HG03439 (cell line): Measurements from ENCODE around the gene SSUH2.
"Not testable (repeated sequence)": the region's sequence is repeated elsewhere in the genome, so short reads cannot be mapped to it uniquely, and the experiment has no call there.

ENCODE experiments used
- ATAC-seq: cut with Tn5 transposase; IDR thresholded peaks from one replicate; pipeline ENCODE4 v1.9.1; 2021; ENCODE audit warnings: mild to moderate bottlenecking, moderate library complexity; ENCODE audit not compliant: unreplicated experiment

The SSUH2 gene

GRCh38 chr3:8659242-8659641 is 14.6 kb upstream of the SSUH2 start:
- ATAC-seq: no peak

DNA sequence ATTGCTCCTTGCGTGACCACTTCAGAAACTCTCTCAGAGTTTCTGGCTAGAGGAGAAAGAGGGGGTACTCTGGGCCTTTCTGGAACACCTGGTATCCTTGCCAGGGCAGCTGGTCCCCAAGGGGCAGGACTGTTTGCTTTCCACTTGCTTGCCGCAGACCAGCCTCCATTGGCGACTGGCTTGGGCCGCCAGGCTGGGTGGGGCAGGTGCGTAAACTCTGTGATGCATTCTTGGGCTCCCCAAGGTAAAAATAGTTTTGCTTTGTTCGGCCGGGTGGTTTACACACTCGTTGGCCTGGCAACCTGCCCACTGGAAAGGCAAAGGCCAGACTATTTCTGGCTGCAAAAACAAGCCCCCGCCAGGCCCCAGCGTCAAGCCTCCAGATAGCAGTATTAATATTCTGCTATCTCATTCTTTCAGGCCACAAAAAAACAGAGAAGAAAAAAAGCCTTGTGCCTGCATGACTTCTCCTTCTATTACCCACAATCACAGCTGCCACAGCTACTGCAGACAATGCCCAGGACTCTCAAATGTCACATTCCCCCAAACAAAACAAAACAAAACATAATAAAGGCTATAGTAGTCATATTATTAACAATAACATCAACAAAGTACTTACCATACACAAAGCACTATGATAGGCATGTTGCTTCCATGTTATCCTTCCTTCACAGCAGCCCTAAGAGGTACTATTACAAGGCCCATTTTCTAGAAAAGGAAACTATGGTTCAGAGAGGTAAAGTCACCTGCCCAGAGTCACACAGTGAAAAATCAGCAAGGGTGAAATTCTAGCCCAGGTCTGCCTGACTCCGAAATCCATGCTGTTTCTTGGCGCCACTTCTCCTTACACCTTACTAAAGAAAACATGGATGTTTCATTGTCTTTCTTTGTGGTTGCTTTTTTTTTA is 14.0 kb upstream of the SSUH2 start:
- ATAC-seq: peak; percentile 85

- ATAC-seq: peak; percentile 39
These were observed 13.3 kb upstream of the SSUH2 start for GRCh38 chr3:8657804-8658305.

GRCh38 chr3:8656240-8656639 is 11.6 kb upstream of the SSUH2 start:
- ATAC-seq: no peak

- ATAC-seq: no peak
These were observed 10.8 kb upstream of the SSUH2 start for GRCh38 chr3:8655387-8655835.

GRCh38 chr3:8654572-8655329 is 10.2 kb upstream of the SSUH2 start:
- not testable (repeated sequence) for ATAC-seq

DNA sequence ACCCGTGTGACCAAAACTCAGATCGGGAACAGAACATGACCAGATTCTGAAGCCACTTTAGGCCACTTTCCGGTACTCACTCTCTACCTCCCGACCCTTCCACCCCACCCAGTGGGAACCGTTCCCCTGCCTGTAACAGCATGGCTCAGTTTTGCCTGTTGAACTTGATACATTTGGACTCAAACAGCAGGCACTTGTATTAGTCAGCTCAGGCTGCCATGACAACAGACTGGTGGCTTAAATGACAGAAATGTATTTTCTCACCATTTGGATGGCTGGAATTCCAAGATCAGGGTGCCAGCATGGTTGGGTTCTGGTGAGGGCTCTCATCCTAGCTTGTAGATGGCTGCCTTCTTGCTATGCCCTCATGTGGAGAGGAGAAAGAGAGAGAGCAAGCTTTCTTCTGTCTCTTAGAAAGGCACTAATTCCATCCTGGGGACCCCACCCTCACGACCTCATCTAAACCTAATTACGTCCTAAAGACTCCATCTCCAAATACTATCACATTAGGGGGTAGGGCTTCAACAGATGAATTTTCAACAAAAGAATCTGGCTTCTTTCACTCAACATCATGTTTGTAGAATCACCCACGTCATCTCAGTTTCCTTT is 9.3 kb upstream of the SSUH2 start:
- ATAC-seq: no peak

DNA sequence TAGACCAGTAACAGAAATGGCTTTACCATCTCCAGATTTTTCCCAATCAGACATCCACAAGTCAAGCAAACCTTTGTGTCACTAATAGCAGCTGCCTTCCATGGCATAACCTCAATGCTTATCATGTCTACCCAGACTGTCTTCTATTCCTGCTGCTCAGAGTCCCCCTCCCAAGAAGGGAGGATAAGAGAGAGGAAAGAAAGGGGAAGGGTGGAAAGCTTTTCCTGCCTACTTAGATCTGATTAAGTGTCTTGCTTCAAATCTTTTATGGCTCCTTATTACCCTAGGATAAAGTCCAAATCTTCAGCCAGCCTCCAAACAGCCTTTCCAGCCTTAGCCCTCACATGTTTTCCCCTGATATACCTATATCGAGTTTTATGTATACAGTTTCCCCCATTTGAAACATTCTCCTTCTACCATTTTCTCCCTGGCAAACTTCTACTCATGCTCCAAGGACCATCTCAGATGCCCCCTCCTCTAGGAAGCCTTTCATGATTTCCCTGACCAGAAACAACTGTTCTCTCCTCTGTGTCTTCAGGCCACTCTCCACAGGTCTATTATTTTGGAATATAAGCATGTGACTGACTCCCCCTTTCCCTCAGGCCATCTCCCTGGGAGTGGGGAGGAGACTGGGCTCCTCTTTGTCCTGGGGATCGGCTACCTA is 7.9 kb upstream of the SSUH2 start:
- ATAC-seq: no peak

- ATAC-seq: no peak
These were observed 7.1 kb upstream of the SSUH2 start for GRCh38 chr3:8651418-8652323.

GRCh38 chr3:8650583-8651416 is 6.2 kb upstream of the SSUH2 start:
- no peak for ATAC-seq

DNA sequence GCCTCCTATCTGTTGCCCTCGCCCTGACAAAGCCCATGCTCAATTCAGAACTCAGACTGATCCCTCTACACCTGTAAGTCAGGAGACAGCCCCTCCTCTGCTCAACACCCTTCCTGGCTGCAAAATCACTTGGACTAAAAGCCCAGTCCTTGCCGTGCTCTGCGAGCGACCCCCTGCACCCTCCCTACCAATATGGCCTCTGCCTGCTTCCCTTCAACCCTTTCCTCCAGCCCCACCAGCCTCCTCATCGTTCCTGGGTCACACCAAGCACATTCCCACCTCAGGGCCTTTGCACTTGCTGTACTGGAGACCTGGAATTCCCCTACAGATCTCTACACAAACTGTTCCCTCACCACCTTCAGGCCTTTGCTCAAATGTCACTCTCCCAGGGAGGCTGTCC is 5.2 kb upstream of the SSUH2 start:
- no peak for ATAC-seq

DNA sequence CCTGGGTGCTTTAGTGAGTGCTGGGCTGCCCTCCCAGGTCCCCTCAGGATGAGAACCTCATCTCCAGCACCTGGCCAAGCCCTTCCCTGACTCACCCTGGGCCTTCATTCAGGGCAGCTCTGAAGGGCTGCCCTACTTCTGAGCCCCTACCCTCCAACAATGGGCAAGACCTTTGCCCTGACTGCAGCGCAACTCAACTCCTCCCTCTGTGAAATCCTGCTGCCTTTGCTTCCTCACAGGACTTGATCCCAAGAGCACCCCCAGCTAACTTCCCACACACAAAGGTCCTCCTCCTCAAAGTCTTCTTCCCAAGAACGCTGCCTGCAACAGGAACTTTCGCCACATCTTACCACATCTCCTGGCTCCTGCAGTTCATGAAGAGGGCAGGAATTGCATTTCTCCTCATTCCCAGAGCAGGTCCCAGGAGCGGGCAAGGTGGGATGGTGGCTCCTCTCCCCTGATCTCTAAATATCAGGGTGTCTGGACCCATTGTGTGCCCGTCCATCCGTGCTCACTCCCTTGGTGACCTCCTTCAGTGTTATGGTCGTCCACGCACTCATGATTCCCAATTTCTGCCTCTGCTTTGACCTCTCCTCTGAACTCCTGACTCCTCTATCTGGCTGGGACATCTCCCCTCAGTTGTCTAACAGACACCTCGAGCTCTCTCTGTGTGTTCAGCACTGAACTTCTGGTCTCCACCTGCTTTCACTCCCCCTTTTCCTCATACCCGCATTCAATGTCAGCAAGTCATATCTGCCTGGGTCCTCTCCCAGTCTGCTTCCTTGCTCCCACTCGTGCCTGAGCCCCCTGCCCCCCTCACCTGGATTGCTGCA is 4.5 kb upstream of the SSUH2 start:
- no peak for ATAC-seq

DNA sequence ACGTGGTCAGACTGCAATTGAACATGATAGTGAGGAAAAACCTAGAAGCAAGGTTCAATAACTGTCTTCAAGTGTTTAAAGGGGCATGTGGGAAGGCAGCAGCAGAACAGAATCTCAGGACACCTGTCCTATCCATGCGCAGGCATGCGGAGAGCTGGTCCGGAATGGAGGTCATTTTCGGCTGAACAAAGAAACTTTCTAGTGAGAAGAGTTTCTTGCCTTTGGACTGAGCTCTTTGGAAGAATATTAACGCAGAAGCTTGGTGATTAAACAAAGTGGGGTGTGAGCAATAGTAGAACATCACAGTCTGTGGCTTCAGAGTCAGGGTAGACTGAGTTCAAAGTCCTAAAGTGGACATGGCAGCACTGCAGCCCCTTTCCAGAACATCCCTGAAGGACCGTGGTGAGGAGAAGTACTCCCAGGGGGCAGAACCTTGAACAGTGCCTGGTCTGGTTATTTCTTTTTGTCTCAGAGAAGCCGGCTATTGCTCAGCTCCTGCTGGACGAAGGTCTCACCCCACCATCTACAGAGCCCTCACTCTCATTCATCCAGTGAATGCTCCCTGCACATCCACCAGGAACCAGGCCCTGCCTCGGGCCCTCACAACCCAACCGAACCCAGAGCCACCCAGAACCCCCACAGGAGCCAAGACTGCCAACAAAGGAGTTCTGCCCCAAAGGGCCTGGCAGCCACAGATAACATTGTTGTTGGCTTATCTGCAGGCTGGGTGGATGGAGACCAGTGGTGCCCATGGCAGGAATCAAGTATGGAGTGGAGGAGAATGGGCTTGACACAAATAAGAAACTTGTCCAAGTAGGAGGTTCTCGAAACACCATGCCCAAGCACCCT is 2.8 kb upstream of the SSUH2 start:
- ATAC-seq: no peak

DNA sequence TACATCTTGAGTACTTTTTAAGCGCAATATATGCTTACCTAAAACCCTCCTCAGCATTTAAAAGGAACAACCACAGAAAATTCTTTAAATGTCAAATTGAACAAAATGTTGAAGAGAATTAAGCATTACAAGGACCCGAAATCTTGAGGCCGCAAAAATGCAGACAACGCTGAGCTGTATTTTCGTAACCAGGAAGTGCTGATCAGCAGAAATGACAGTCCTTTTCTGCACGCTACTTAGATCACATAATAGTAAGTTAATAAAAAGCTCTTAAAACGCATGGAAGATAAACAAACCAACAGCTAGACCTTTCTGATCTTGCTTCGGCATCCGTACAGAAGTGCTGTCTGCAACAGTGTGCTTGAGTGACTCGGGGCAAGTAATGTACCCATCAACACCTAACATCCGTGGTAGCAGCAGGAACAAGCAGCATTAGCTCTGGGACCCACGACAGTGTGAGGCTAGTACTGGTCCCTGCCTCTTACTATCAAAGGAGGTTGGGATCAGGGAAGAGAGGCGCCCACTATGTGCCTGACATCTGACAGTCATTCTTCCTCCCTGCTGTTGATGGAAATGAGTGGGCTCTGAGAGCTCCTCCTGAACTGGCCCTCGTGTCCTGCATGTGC is 1.8 kb upstream of the SSUH2 start:
- no peak for ATAC-seq

- ATAC-seq: no peak
These were observed 1.1 kb upstream of the SSUH2 start for GRCh38 chr3:8645712-8646111.

GRCh38 chr3:8643693-8644365 is 769 bp downstream of the SSUH2 start:
- ATAC-seq: no peak
